OCI-LY3 (cell line): ENCODE results near the gene NEMP1.

Source experiments
- CTCF ChIP-seq: fragments of 200-600, 300-600 bp; sonication (generic); IDR thresholded peaks from 2 replicates; pipeline ENCODE4 v1.5.1; 2014; ENCODE audit warnings: antibody characterized with exemption, low read length, low read depth
- EZH2phosphoT487 ChIP-seq: fragments of 200-600 bp; shearing (Covaris generic); IDR thresholded peaks from 2 replicates; pipeline ENCODE4 v1.6.1; 2018; ENCODE audit warnings: antibody characterized with exemption, mixed run types, low read depth

GRCh38 chr12:57087010-57087690 is 8.6 kb upstream of the NEMP1 start:
- TF ChIP-seq CTCF (no peak), EZH2phosphoT487 (no peak)
